Measurements from ENCODE around the gene VEGFB. TPM values are rescaled to one million over a fixed set of nuclear protein-coding genes. Genes with fewer than 3 reads are reported as not detected.

Gene VEGFB
- total and polyA plus RNA-seq, 8 donors, result 72.9 to 132 (median 86.6) TPM

- DNase-seq, result peak in 2 of 4 donors; percentile 44 to 90
- ATAC-seq, result peak; percentile 38
- H3K36me3 ChIP-seq, result peaks cover 0 to 14% of the 10 kb centered on the region in 2 donors
- H3K27ac ChIP-seq, result peak overlapping the region; percentile 59 to 64
- peaks cover 0 to 4% of the 10 kb centered on the region in 2 donors for H3K27me3 ChIP-seq
- intact Hi-C loops (cut with DNase I), result no loop called here
- peak overlapping the region; percentile 65 to 76 for H3K4me3 ChIP-seq
- TF ChIP-seq, protein P1, sequence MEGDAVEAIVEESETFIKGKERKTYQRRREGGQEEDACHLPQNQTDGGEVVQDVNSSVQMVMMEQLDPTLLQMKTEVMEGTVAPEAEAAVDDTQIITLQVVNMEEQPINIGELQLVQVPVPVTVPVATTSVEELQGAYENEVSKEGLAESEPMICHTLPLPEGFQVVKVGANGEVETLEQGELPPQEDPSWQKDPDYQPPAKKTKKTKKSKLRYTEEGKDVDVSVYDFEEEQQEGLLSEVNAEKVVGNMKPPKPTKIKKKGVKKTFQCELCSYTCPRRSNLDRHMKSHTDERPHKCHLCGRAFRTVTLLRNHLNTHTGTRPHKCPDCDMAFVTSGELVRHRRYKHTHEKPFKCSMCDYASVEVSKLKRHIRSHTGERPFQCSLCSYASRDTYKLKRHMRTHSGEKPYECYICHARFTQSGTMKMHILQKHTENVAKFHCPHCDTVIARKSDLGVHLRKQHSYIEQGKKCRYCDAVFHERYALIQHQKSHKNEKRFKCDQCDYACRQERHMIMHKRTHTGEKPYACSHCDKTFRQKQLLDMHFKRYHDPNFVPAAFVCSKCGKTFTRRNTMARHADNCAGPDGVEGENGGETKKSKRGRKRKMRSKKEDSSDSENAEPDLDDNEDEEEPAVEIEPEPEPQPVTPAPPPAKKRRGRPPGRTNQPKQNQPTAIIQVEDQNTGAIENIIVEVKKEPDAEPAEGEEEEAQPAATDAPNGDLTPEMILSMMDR (IDR thresholded peaks at IDR 0.05), result no peak
- H3K9me3 ChIP-seq, result no peaks in the 10 kb centered on the region
- H3K4me1 ChIP-seq, result peaks cover 16 to 78% of the 10 kb centered on the region in 2 donors
Observed at GRCh38 chr11:64234647-64235379, 429 bp downstream of the VEGFB start.

GRCh38 chr11:64235437-64236161, 1.2 kb downstream of the VEGFB start:
- H3K36me3 ChIP-seq, result peaks cover 0 to 14% of the 10 kb centered on the region in 2 donors
- peak overlapping the region; percentile 65 to 76 for H3K4me3 ChIP-seq
- intact Hi-C loops (cut with DNase I), result no loop called here
- peak overlapping the region; percentile 59 to 64 for H3K27ac ChIP-seq
- ATAC-seq, result no peak
- H3K9me3 ChIP-seq, result no peaks in the 10 kb centered on the region
- peaks cover 0 to 4% of the 10 kb centered on the region in 2 donors for H3K27me3 ChIP-seq
- H3K4me1 ChIP-seq, result peaks cover 15 to 83% of the 10 kb centered on the region in 2 donors
- peak in 1 of 4 donors; percentile 73 for DNase-seq
- TF ChIP-seq, protein P1 (IDR thresholded peaks at IDR 0.05), result no peak

DNA sequence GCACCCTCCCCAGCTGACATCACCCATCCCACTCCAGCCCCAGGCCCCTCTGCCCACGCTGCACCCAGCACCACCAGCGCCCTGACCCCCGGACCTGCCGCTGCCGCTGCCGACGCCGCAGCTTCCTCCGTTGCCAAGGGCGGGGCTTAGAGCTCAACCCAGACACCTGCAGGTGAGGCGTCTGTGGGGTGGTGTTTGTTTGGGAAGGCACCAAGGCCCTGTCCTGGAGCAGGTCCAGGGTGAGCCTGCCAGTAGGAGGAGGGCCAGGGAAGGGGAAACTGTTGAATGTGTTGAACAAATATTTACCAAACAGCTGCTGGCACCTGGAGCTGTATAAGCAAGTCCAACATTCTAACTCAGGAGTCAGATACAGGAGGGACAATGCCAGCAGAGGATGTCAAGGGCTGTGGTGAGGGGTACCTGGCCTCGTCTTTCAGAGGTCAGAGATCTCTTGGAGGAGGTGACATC, 3.1 kb downstream of the VEGFB start:
- H3K36me3 ChIP-seq, result peaks cover 0 to 14% of the 10 kb centered on the region in 2 donors
- TF ChIP-seq, protein P1 (IDR thresholded peaks at IDR 0.05), result no peak
- H3K27ac ChIP-seq, result peak overlapping the region; percentile 6 to 33
- H3K9me3 ChIP-seq, result no peaks in the 10 kb centered on the region
- H3K4me1 ChIP-seq, result peaks cover 16 to 74% of the 10 kb centered on the region in 2 donors
- DNase-seq, result peak in 3 of 4 donors; percentile 74 to 87 (median 82)
- intact Hi-C loops (cut with DNase I), result no loop called here
- no peak overlapping the region for H3K4me3 ChIP-seq
- ATAC-seq, result peak; percentile 1
- H3K27me3 ChIP-seq, result peaks cover 0 to 4% of the 10 kb centered on the region in 2 donors

- Histone ChIP-seq H3K4me1 (peaks cover 22 to 80% of the 10 kb centered on the region in 2 donors), H3K27ac (peak overlapping the region; percentile 33 to 98), H3K27me3 (peaks cover 0 to 4% of the 10 kb centered on the region in 2 donors)
Observed at GRCh38 chr11:64238076-64238475, 3.7 kb downstream of the VEGFB start.

More at GRCh38 chr11:64238076-64238475, 3.7 kb downstream of the VEGFB start:
- DNase-seq, result peak in 1 of 4 donors; percentile 71
- no peaks in the 10 kb centered on the region for H3K9me3 ChIP-seq
- ATAC-seq, result no peak
- H3K36me3 ChIP-seq, result peaks cover 0 to 20% of the 10 kb centered on the region in 2 donors
- H3K4me3 ChIP-seq, result no peak overlapping the region
- intact Hi-C loops (cut with DNase I), result no loop called here
- TF ChIP-seq, protein P1 (IDR thresholded peaks at IDR 0.05), result no peak
